H1 (cell line): ENCODE data around the gene C22orf31. TPM values are rescaled to one million over a fixed set of nuclear protein-coding genes. Genes with fewer than 3 reads are reported as not detected.

ENCODE experiments used
- ASH2L ChIP-seq: fragments of 200-600, 300-600 bp; sonication (generic); IDR thresholded peaks from one replicate; pipeline ENCODE4 v1.7.1; 2017; ENCODE audit warnings: low read length
- CBX5 ChIP-seq: fragments of 300-800, 300-1000 bp; sonication (generic); IDR thresholded peaks from 2 replicates; pipeline ENCODE4 v1.7.1; 2016; ENCODE audit warnings: antibody characterized with exemption, low read length, low read depth
- CHD2 ChIP-seq: IDR thresholded peaks from 2 replicates; pipeline ENCODE4 v1.6.1; 2012; ENCODE audit warnings: low read length, improper control_type of control experiment
- HDAC6 ChIP-seq: IDR thresholded peaks from one replicate; pipeline ENCODE4 v1.7.1; 2012; ENCODE audit warnings: low read depth, mild to moderate bottlenecking, inconsistent platforms, low read length, moderate library complexity
- KDM4A ChIP-seq: IDR thresholded peaks from one replicate; pipeline ENCODE4 v1.7.1; 2012; ENCODE audit warnings: low read depth, mild to moderate bottlenecking, moderate library complexity, low read length, inconsistent platforms; ENCODE audit not compliant: severe bottlenecking
- NANOG ChIP-seq: IDR thresholded peaks from 2 replicates; pipeline ENCODE4 v1.6.1; 2011; ENCODE audit warnings: low read length, low read depth, mild to moderate bottlenecking, inconsistent platforms; ENCODE audit not compliant: insufficient read depth, poor library complexity, severe bottlenecking
- PHF8 ChIP-seq: fragments of 200-600 bp; sonication (generic); conservative IDR thresholded peaks from 2 replicates; pipeline ENCODE4 v1.7.1; 2012; ENCODE audit warnings: low read depth, mild to moderate bottlenecking, inconsistent platforms, low read length, moderate library complexity
- RBBP5 ChIP-seq: IDR thresholded peaks from 2 replicates; pipeline ENCODE4 v1.7.1; 2012; ENCODE audit warnings: low read depth, mild to moderate bottlenecking, inconsistent platforms, low read length, moderate library complexity, borderline replicate concordance
- RFX5 ChIP-seq: IDR thresholded peaks from 2 replicates; pipeline ENCODE4 v1.6.1; 2011; ENCODE audit warnings: low read depth, low read length, improper control_type of control experiment, borderline replicate concordance
- RXRA ChIP-seq: IDR thresholded peaks from 2 replicates; pipeline ENCODE4 v1.6.1; 2011; ENCODE audit warnings: low read depth, mild to moderate bottlenecking, low read length, moderate library complexity; ENCODE audit not compliant: insufficient read depth
- SP1 ChIP-seq: IDR thresholded peaks from 2 replicates; pipeline ENCODE4 v1.6.1; 2011; ENCODE audit warnings: low read depth, low read length
- SUZ12 ChIP-seq: fragments of 200-600 bp; sonication (generic); IDR thresholded peaks from 2 replicates; pipeline ENCODE4 v1.6.1; 2012; ENCODE audit warnings: mild to moderate bottlenecking, inconsistent platforms, low read length, moderate library complexity, mixed read lengths
- TAF1 ChIP-seq: IDR thresholded peaks from 2 replicates; pipeline ENCODE4 v1.6.1; 2011; ENCODE audit warnings: mild to moderate bottlenecking, low read depth, low read length
- TBP ChIP-seq: IDR thresholded peaks from 2 replicates; pipeline ENCODE4 v1.6.1; 2011; ENCODE audit warnings: low read depth, low read length, improper control_type of control experiment
- polyA plus RNA-seq, 7 experiments: library from polyadenylated mRNA; depleted of rRNA in 3 of 7; stranded (reverse) in 5 of 7; unstranded in 2 of 7; fragments of >200 nt in 5 of 7; fragments of 200-250 nt in 2 of 7; gene quantifications; 1 replicate in 5 of 7; 2 replicates in 1 of 7; 4 replicates in 1 of 7; pipeline versions ENCODE4 v1.2.1 to v1.2.3, GENCODE V29; 2011 to 2013; ENCODE audit warnings: missing spikeins in 2 of 7, mixed read lengths in 2 of 7
- total RNA-seq: library from RNA; stranded (reverse); fragmentation: NEBNext Ultra II Directional; extraction: Animal tissue kit (Norgen Biotek cat#: 25700); gene quantifications from 2 replicates; pipeline ENCODE4 v1.2.1, GENCODE V29; 2021
- TF ChIP-seq, protein P1 (sequence below): IDR thresholded peaks from 2 replicates; pipeline ENCODE4 v1.6.1; 2012; ENCODE audit warnings: inconsistent platforms

Gene C22orf31
- total and polyA plus RNA-seq, 2 of the 8 experiments (the other 6 are each of a cell fraction or from before 2014, with no cell fraction given), result not detected

DNA sequence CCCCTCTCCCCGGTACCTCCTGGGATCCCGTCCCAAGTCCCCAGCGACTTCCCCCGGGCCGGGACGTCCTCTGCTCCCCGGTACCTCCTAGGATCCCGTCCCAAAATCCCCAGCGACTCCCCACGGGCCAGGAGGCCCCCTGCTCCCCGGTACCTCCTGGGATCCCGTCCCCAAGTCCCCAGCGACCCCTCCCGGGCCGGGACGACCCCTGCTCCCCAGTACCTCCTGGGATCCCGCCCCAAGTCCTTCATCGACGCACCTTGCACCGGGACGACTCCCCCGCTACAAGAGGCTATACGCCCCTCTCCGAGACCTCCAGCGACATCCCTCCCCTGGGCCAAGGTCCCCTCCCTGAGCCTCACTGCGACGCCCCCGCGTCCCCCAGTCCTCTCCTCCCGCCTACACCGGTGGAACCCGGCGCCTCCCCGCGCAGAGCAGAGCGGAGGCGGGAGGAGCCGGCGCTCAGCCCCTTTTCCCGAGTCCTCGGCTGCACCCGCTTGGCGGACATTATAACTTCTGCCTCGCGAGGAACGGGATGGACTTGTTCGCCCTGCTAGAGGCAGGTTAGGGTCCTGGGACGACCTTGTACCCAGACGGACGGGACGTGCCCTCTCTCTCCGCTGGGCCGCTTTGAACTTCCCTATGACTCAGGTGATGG lies 12.1 kb upstream of the C22orf31 start (continued):
- TF ChIP-seq, protein P1, sequence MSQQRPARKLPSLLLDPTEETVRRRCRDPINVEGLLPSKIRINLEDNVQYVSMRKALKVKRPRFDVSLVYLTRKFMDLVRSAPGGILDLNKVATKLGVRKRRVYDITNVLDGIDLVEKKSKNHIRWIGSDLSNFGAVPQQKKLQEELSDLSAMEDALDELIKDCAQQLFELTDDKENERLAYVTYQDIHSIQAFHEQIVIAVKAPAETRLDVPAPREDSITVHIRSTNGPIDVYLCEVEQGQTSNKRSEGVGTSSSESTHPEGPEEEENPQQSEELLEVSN, result 0 out of 2 replicates have a peak, but pooled peaks have one; percentile 23
- TF ChIP-seq TAF1 (peak; percentile 49; the same call in 1 of the 2 replicates), NANOG (no peak), TBP (0 out of 2 replicates have a peak, but pooled peaks have one; percentile 3), HDAC6 (no peak), ASH2L (peak; percentile 58), RFX5 (no peak), SUZ12 (peak; percentile 49), RBBP5 (0 out of 2 replicates have a peak, but pooled peaks have one; percentile 38), RXRA (no peak), CHD2 (no peak), SP1 (no peak), PHF8 (no peak), KDM4A (no peak), CBX5 (no peak)
